GM12878 (cell line): ENCODE measurements around the gene CLCN7. TPM values are rescaled to one million over a fixed set of nuclear protein-coding genes. Genes with fewer than 3 reads are reported as not detected.

Experiments
- ATAC-seq: fragments of 200-7000 bp; cut with Tn5 transposase; 3 replicates; pipeline ENCODE4 v1.9.1; 2020; ENCODE audit warnings: mild to moderate bottlenecking, moderate library complexity
- BruUV-seq: library from RNA; stranded (reverse); fragments of 400-500 nt; replicated peaks from 2 replicates; lab custom pipeline; 2021; lab: Mats Ljungman, UMichigan
- CTCF ChIA-PET: fragments of 300-600 bp; sonication (Branson Sonifier 250); formaldehyde crosslinking; extraction: SDS; loops from one replicate; lab custom pipeline; 2021; ENCODE audit warnings: inconsistent platforms; lab: Yijun Ruan, JAX
- POLR2A ChIA-PET: fragments of 350-600 bp; formaldehyde crosslinking; extraction: SDS; loops from one replicate; lab custom pipeline; 2021; ENCODE audit warnings: inconsistent platforms; lab: Charles Lee
- RAD21 ChIA-PET: fragments of 300-600 bp; sonication (Branson Sonifier 250); formaldehyde crosslinking; loops from one replicate; lab custom pipeline; 2023; ENCODE audit warnings: antibody characterized with exemption; ENCODE audit not compliant: unreplicated experiment; lab: Charles Lee
- SMC1A ChIA-PET: fragments of 300-600 bp; sonication (Branson Sonifier 250); formaldehyde crosslinking; loops from one replicate; lab custom pipeline; 2023; ENCODE audit not compliant: unreplicated experiment, uncharacterized antibody; lab: Charles Lee
- DNase-seq: peaks from one replicate; pipeline ENCODE4 v3.0.0-alpha.2; 2011; ENCODE audit warnings: low read depth, low spot score
- FAIRE-seq: peaks from 3 replicates; lab custom pipeline; 2011; peaks lifted over from hg19 to GRCh38; lab: Jason Lieb, UNC
- H2AFZ ChIP-seq: 2 replicates; pipeline ENCODE4 v1.6.0; 2011; ENCODE audit warnings: low read depth, low read length, control low read depth; ENCODE audit not compliant: control insufficient read depth
- H3K27ac ChIP-seq: 2 replicates; pipeline ENCODE4 v1.5.1; 2011; ENCODE audit warnings: control low read depth; ENCODE audit not compliant: control insufficient read depth, insufficient read depth
- H3K27me3 ChIP-seq, 2 experiments: replicated peaks in 1 of 2; 2 replicates each; pipeline versions ENCODE4 v1.6.0 to v1.6.1; 2011; ENCODE audit warnings: low read length in 1 of 2; ENCODE audit not compliant: control insufficient read depth in 2 of 2, insufficient read depth in 2 of 2
- H3K36me3 ChIP-seq, 2 experiments: 2 replicates each; pipeline ENCODE4 v1.5.1; 2011; ENCODE audit warnings: low read length in 1 of 2; ENCODE audit not compliant: control insufficient read depth in 2 of 2, insufficient read depth in 2 of 2
- H3K4me1 ChIP-seq: 2 replicates; pipeline ENCODE4 v1.6.1; 2011; ENCODE audit warnings: mild to moderate bottlenecking, low read length, moderate library complexity, mixed read lengths; ENCODE audit not compliant: control insufficient read depth, insufficient read depth
- H3K4me2 ChIP-seq: 2 replicates; pipeline ENCODE4 v1.6.0; 2011; ENCODE audit warnings: control low read depth; ENCODE audit not compliant: control insufficient read depth, insufficient read depth
- H3K4me3 ChIP-seq: fragments of 200-600 bp; sonication (generic); 2 replicates; pipeline ENCODE4 v1.5.1; 2016
- H3K79me2 ChIP-seq: 2 replicates; pipeline ENCODE4 v1.6.0; 2011; ENCODE audit warnings: low read length; ENCODE audit not compliant: control insufficient read depth, insufficient read depth
- H3K9ac ChIP-seq: 2 replicates; pipeline ENCODE4 v1.8.0; 2011; ENCODE audit warnings: low read length, control low read depth, mixed read lengths; ENCODE audit not compliant: control insufficient read depth, insufficient read depth
- H3K9me3 ChIP-seq: replicated peaks from 3 replicates; pipeline ENCODE4 v1.5.1; 2011; ENCODE audit warnings: mild to moderate bottlenecking, low read length; ENCODE audit not compliant: control insufficient read depth, insufficient read depth
- H4K20me1 ChIP-seq: 2 replicates; pipeline ENCODE4 v1.6.0; 2011; ENCODE audit not compliant: control insufficient read depth, insufficient read depth
- ASH2L ChIP-seq: fragments of 300-600, 200-600 bp; sonication (generic); IDR thresholded peaks from 2 replicates; pipeline ENCODE4 v1.6.1; 2017; ENCODE audit warnings: low read depth, mild to moderate bottlenecking, borderline replicate concordance
- BCL3 ChIP-seq: IDR thresholded peaks from 2 replicates; pipeline ENCODE4 v1.6.1; 2011; ENCODE audit warnings: borderline replicate concordance, low read depth, mild to moderate bottlenecking, moderate library complexity, low read length; ENCODE audit not compliant: insufficient read depth, poor library complexity, severe bottlenecking
- BRCA1 ChIP-seq: IDR thresholded peaks from 2 replicates; pipeline ENCODE4 v1.6.1; 2011; ENCODE audit warnings: low read depth, low read length, improper control_type of control experiment
- CBFB ChIP-seq: IDR thresholded peaks from 2 replicates; pipeline ENCODE4 v1.6.1; 2016; ENCODE audit warnings: antibody characterized with exemption, low read depth
- CBX3 ChIP-seq: fragments of 200-600 bp; sonication (generic); IDR thresholded peaks from 2 replicates; pipeline ENCODE4 v1.6.1; 2016; ENCODE audit warnings: low read depth, borderline replicate concordance
- CEBPZ ChIP-seq: fragments of 150-350 bp; IDR thresholded peaks from 2 replicates; pipeline ENCODE4 v1.6.1; 2016; ENCODE audit warnings: low read depth, low read length
- CREM ChIP-seq: IDR thresholded peaks from 2 replicates; pipeline ENCODE4 v1.6.1; 2014; ENCODE audit warnings: antibody characterized with exemption, low read depth
- ETV6 ChIP-seq, 2 experiments: fragments of 450-650 bp in 1 of 2; IDR thresholded peaks in 1 of 2; conservative IDR thresholded peaks in 1 of 2; 2 replicates each; pipeline ENCODE4 v1.6.1; 2014; ENCODE audit warnings: antibody characterized with exemption in 1 of 2, borderline replicate concordance in 1 of 2, low read depth in 1 of 2, mild to moderate bottlenecking in 1 of 2, moderate library complexity in 1 of 2
- EZH2 ChIP-seq: IDR thresholded peaks from 2 replicates; pipeline ENCODE4 v1.6.1; 2012; ENCODE audit warnings: low read depth, mild to moderate bottlenecking, control low read depth, inconsistent platforms, low read length, borderline replicate concordance; ENCODE audit not compliant: control insufficient read depth
- IKZF2 ChIP-seq, 2 experiments: fragments of 450-650 bp; IDR thresholded peaks; 2 replicates each; pipeline ENCODE4 v1.6.1; 2017; ENCODE audit warnings: mild to moderate bottlenecking in 2 of 2, moderate library complexity in 2 of 2
- KLF5 ChIP-seq: fragments of 450-650 bp; IDR thresholded peaks from 2 replicates; pipeline ENCODE4 v1.6.1; 2014; ENCODE audit warnings: mild to moderate bottlenecking; ENCODE audit not compliant: partially characterized antibody
- MTA3 ChIP-seq: IDR thresholded peaks from 2 replicates; pipeline ENCODE4 v1.6.1; 2012; ENCODE audit warnings: low read length, inconsistent platforms, borderline replicate concordance
- SMARCA5 ChIP-seq: fragments of 450-650 bp; IDR thresholded peaks from 2 replicates; pipeline ENCODE4 v1.6.1; 2017; ENCODE audit warnings: mild to moderate bottlenecking
- SPI1 ChIP-seq: IDR thresholded peaks from 2 replicates; pipeline ENCODE4 v1.6.1; 2011; ENCODE audit warnings: low read depth, mild to moderate bottlenecking, low read length, moderate library complexity, borderline replicate concordance; ENCODE audit not compliant: insufficient read depth
- STAT3 ChIP-seq: IDR thresholded peaks from 2 replicates; pipeline ENCODE4 v1.6.1; 2011; ENCODE audit warnings: low read depth, low read length, improper control_type of control experiment
- YY1 ChIP-seq: IDR thresholded peaks from 2 replicates; pipeline ENCODE4 v1.6.1; 2011; ENCODE audit warnings: low read depth, mild to moderate bottlenecking, low read length
- ZBED1 ChIP-seq: IDR thresholded peaks from 2 replicates; pipeline ENCODE4 v1.6.1; 2016; ENCODE audit warnings: borderline replicate concordance
- WGBS: methylation state at CpG from one replicate; pipeline ENCODE4 v1.1.6; 2016; ENCODE audit warnings: low lambda C conversion rate; ENCODE audit not compliant: insufficient replicate concordance, insufficient coverage; ENCODE audit errors: missing lambda C conversion rate; 5-methylcytosine and 5-hydroxymethylcytosine counted together
- in situ Hi-C: fragments of 300-500 bp; cut with MboI; formaldehyde crosslinking; loops from 9 replicates; pipeline ENCODE4 v1.14.3; 2018; ENCODE audit warnings: mixed read lengths
- intact Hi-C: fragments of 100-400 bp; cut with micrococcal nuclease; formaldehyde crosslinking; loops from one replicate; pipeline ENCODE4 v1.14.2; 2022; ENCODE audit not compliant: unreplicated experiment
- polyA plus RNA-seq, 11 experiments: library from polyadenylated mRNA; depleted of rRNA in 4 of 11; unstranded in 6 of 11; stranded (reverse) in 5 of 11; fragments of >200 nt; fragmentation: Nextera tagmentation in 4 of 11; fragmentation: Illumina TruSeq in 1 of 11; extraction: Ambion mirVana in 4 of 11; extraction: Trizol in 1 of 11; gene quantifications; 1 replicate in 1 of 11; 2 replicates in 10 of 11; pipeline versions ENCODE4 v1.2.1 to v1.2.3, GENCODE V29; 2011 to 2016; ENCODE audit warnings: inconsistent platforms in 2 of 11, missing spikeins in 2 of 11, low read depth in 1 of 11
- total RNA-seq, 4 experiments: library from RNA; depleted of rRNA in 3 of 4; stranded (reverse); fragments of >200 nt in 3 of 4; fragmentation: Illumina TruSeq in 1 of 4; extraction: Trizol in 1 of 4; gene quantifications; 2 replicates each; pipeline versions ENCODE4 v1.2.1 to v1.2.3, GENCODE V29; 2013 to 2021

CLCN7 gene
- total and polyA plus RNA-seq, 10 of the 15 experiments (the other 5 are each of a cell fraction or from before 2014, with no cell fraction given): 0.04 to 62.5 (median 19.9) TPM

GRCh38 chr16:1450841-1451240 lies 24.0 kb downstream of the CLCN7 start:
- ATAC-seq: no peak
- Histone ChIP-seq H4K20me1 (no peaks in the 10 kb centered on the region), H3K27ac (no peak overlapping the region), H3K4me2 (no peak overlapping the region), H3K36me3 (no peaks in the 10 kb centered on the region; a peak in 2 of 4 replicates), H2AFZ (no peak overlapping the region), H3K79me2 (no peaks in the 10 kb centered on the region), H3K4me1 (no peaks in the 10 kb centered on the region), H3K9me3 (no peaks in the 10 kb centered on the region), H3K27me3 (no peaks in the 10 kb centered on the region), H3K4me3 (no peak overlapping the region), H3K9ac (no peak overlapping the region)
- ChIA-PET POLR2A (no interaction called here), RAD21 (interaction anchor here (0.7 kb wide), 1 partner anchor 164 kb away, joined by 3 read pairs; no protein-coding TSS in a partner anchor), CTCF (no interaction called here), SMC1A (no interaction called here)
- no TSS peak for BruUV-seq
- TF ChIP-seq ETV6 (conservative IDR thresholded peaks at IDR 0.05 in 1 of 2, IDR thresholded peaks at IDR 0.05 in 1 of 2; ENCODE audit: borderline replicate concordance in 1 of 2, low read depth in 1 of 2) (no peak), STAT3 (no peak), BCL3 (no peak), CBX3 (no peak), YY1 (no peak), BRCA1 (no peak), EZH2 (no peak), ASH2L (no peak), CBFB (no peak), SMARCA5 (no peak), IKZF2 (IDR thresholded peaks at IDR 0.05) (no peak), CREM (no peak), MTA3 (no peak), SPI1 (no peak), KLF5 (no peak), ZBED1 (no peak), CEBPZ (no peak)
- WGBS: 96% methylated on average over 21 of the region's 21 CpGs
- no peak for DNase-seq
- in situ Hi-C loops: no loop called here
- intact Hi-C loops: no loop called here
- FAIRE-seq: no peak
